Mucosa of rectum (tissue), 2 donors: ENCODE data around the gene ZKSCAN3.

Experiments used
- H3K27ac ChIP-seq, 2 donors: one replicate each; pipeline ENCODE4 v1.7.0; 2013; ENCODE audit warnings: inconsistent platforms in 2 of 2, low read depth in 2 of 2, low read length in 2 of 2
- H3K27me3 ChIP-seq, 2 donors: one replicate each; pipeline ENCODE4 v1.7.0; 2013; ENCODE audit warnings: low read length in 2 of 2; ENCODE audit not compliant: control insufficient read depth in 2 of 2, insufficient read depth in 2 of 2
- H3K36me3 ChIP-seq, 2 donors: one replicate each; pipeline ENCODE4 v1.7.0; 2013; ENCODE audit warnings: low read length in 2 of 2; ENCODE audit not compliant: control insufficient read depth in 2 of 2, insufficient read depth in 2 of 2
- H3K4me1 ChIP-seq, 2 donors: one replicate each; pipeline ENCODE4 v1.7.0; 2013; ENCODE audit warnings: low read length in 2 of 2, mild to moderate bottlenecking in 1 of 2; ENCODE audit not compliant: control insufficient read depth in 2 of 2, insufficient read depth in 2 of 2
- H3K4me3 ChIP-seq, 2 donors: one replicate each; pipeline ENCODE4 v1.7.0; 2013; ENCODE audit warnings: low read length in 2 of 2
- H3K9ac ChIP-seq, 2 donors: one replicate each; pipeline ENCODE4 v1.7.0; 2013; ENCODE audit warnings: low read length in 2 of 2, low read depth in 1 of 2, mild to moderate bottlenecking in 1 of 2
- H3K9me3 ChIP-seq, 2 donors: one replicate each; pipeline ENCODE4 v1.7.0; 2013; ENCODE audit warnings: low read length in 2 of 2; ENCODE audit not compliant: control insufficient read depth in 2 of 2
- donor health status: healthy.
- donor health status: Normal muscosa, but diverticular disease.

The ZKSCAN3 gene

DNA sequence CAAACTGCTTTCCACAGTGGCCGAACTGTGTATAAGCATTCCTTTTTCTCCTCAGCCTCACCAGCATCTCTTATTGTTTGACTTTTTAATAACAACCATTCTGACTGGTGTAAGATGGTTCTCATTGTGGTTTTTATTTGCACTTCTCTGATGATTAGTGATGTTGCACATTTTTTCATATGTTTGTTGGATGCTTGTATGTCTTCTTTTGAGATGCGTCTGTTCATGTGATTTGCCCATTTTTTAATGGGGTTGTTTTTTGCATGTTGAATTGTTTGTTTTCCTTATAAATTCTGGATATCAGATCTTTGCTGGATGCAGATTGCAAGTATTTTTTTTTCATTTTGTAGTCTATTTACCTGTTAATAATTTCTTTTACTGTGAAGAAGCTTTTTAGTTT lies 61.0 kb downstream of the ZKSCAN3 start:
- no peaks in the 10 kb centered on the region for H3K4me1 ChIP-seq
- H3K9ac ChIP-seq, result no peak overlapping the region
- peaks cover 0 to 4% of the 10 kb centered on the region in 2 donors for H3K27me3 ChIP-seq
- no peaks in the 10 kb centered on the region for H3K9me3 ChIP-seq
- H3K27ac ChIP-seq, result no peak overlapping the region
- H3K4me3 ChIP-seq, result no peak overlapping the region
- H3K36me3 ChIP-seq, result no peaks in the 10 kb centered on the region

- Histone ChIP-seq H3K4me1 (no peaks in the 10 kb centered on the region), H3K4me3 (no peak overlapping the region), H3K9ac (no peak overlapping the region), H3K36me3 (no peaks in the 10 kb centered on the region), H3K9me3 (no peaks in the 10 kb centered on the region), H3K27me3 (no peaks in the 10 kb centered on the region), H3K27ac (no peak overlapping the region)
These were observed 63.9 kb downstream of the ZKSCAN3 start for GRCh38 chr6:28413681-28414080.
